ENCODE data around the gene MEIKIN.
A peak's percentile ranks its signal among the peaks of the same experiment; 100 is the strongest.

MEIKIN gene

GRCh38 chr5:131974016-131974415, 28.6 kb upstream of the MEIKIN start:
- no peak for DNase-seq (ENCODE audit: low read depth in 2 of 2)

- no peak for DNase-seq (ENCODE audit: low read depth in 2 of 2)
Observed at GRCh38 chr5:131973089-131973712, 27.7 kb upstream of the MEIKIN start.

- DNase-seq (ENCODE audit: low read depth in 2 of 2): no peak
Observed at GRCh38 chr5:131968396-131968954, 23.0 kb upstream of the MEIKIN start.

- DNase-seq (ENCODE audit: low read depth in 2 of 2): no peak
Observed at GRCh38 chr5:131966551-131966950, 21.1 kb upstream of the MEIKIN start.

- DNase-seq (ENCODE audit: low read depth in 2 of 2): no peak
Observed at GRCh38 chr5:131965826-131966415, 20.5 kb upstream of the MEIKIN start.

GRCh38 chr5:131959906-131960305, 14.4 kb upstream of the MEIKIN start:
- no peak for DNase-seq (ENCODE audit: low read depth in 2 of 2)

GRCh38 chr5:131959136-131959535, 13.7 kb upstream of the MEIKIN start:
- DNase-seq (ENCODE audit: low read depth in 2 of 2): no peak

GRCh38 chr5:131957721-131958441, 12.4 kb upstream of the MEIKIN start:
- no peak for DNase-seq (ENCODE audit: low read depth in 2 of 2)

- no peak for DNase-seq (ENCODE audit: low read depth in 2 of 2)
Observed at GRCh38 chr5:131953969-131954368, 8.5 kb upstream of the MEIKIN start.

GRCh38 chr5:131952301-131952857, 6.9 kb upstream of the MEIKIN start:
- peak; percentile 17 to 24 for DNase-seq (ENCODE audit: low read depth in 2 of 2)

- no peak for DNase-seq (ENCODE audit: low read depth in 2 of 2)
Observed at GRCh38 chr5:131950706-131951105, 5.2 kb upstream of the MEIKIN start.

- no peak for DNase-seq (ENCODE audit: low read depth in 2 of 2)
Observed at GRCh38 chr5:131947445-131947844, 2.0 kb upstream of the MEIKIN start.

GRCh38 chr5:131944702-131945550, 537 bp downstream of the MEIKIN start:
- no peak for DNase-seq (ENCODE audit: low read depth in 2 of 2)

- no peak for DNase-seq (ENCODE audit: low read depth in 2 of 2)
Observed at GRCh38 chr5:131943916-131944315, 1.5 kb downstream of the MEIKIN start.

- DNase-seq (ENCODE audit: low read depth in 2 of 2): no peak
Observed at GRCh38 chr5:131942016-131942415, 3.4 kb downstream of the MEIKIN start.

GRCh38 chr5:131939690-131940345, 5.6 kb downstream of the MEIKIN start:
- no peak for DNase-seq (ENCODE audit: low read depth in 2 of 2)

GRCh38 chr5:131932235-131932634, 13.2 kb downstream of the MEIKIN start:
- no peak for DNase-seq (ENCODE audit: low read depth in 2 of 2)

- DNase-seq (ENCODE audit: low read depth in 2 of 2): no peak
Observed at GRCh38 chr5:131928957-131929356, 16.5 kb downstream of the MEIKIN start.

GRCh38 chr5:131926168-131926567, 19.3 kb downstream of the MEIKIN start:
- no peak for DNase-seq (ENCODE audit: low read depth in 2 of 2)

- DNase-seq (ENCODE audit: low read depth in 2 of 2): no peak
Observed at GRCh38 chr5:131916481-131916880, 29.0 kb downstream of the MEIKIN start.

- DNase-seq (ENCODE audit: low read depth in 2 of 2): no peak
Observed at GRCh38 chr5:131914472-131914871, 31.0 kb downstream of the MEIKIN start.

Measured in fibroblast of skin of left quadriceps (primary cell).